Islet of Langerhans (tissue), 1 donor: ENCODE results near the gene EME1.
"Not testable (repeated sequence)": the region's sequence is repeated elsewhere in the genome, so short reads cannot be mapped to it uniquely, and the experiment has no call there.

Source experiments
- FAIRE-seq: peaks from one replicate; lab custom pipeline; 2011; peaks lifted over from hg19 to GRCh38; lab: Jason Lieb, UNC

EME1 gene

DNA sequence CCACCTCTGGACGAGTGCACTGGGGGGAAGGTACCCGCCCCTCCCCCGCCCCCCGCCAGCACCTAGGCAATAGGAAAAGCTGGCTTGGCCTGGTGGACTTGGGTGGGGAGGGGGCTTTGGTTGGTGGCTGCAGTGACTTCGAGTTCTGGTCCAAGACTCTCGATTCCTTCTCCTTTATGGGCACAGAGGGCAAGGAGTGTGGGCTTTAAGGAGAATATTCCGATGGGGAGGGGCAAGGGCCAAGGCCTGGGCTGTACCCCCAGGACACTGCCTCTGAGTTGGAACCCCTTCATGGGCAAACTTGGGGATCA is 53.4 kb downstream of the EME1 start:
- FAIRE-seq = no peak

GRCh38 chr17:50426814-50427787 is 54.1 kb downstream of the EME1 start:
- FAIRE-seq = no peak

DNA sequence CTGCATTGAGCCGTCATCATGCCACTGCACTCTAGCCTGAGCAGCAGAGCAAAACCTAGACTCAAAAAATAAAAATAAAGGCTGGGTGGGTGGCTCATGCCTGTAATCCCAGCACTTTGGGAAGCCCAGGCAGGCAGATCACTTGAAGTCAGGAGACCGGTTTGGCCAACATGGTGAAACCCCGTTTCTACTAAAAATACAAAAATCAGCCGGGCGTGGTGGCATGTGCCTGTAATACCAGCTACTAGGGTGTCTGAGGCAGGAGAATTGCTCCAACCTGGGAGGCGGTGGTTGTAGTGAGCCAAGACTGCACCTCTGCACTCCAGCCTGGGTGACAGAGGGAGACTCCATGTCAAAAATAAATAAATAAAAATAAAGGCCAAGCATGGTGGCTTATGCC is 55.1 kb downstream of the EME1 start:
- not testable (repeated sequence) for FAIRE-seq

GRCh38 chr17:50428831-50429424 is 55.9 kb downstream of the EME1 start:
- no peak for FAIRE-seq

- no peak for FAIRE-seq
These were observed 56.8 kb downstream of the EME1 start for GRCh38 chr17:50429793-50430192.
